H9 (cell line): Measurements from ENCODE around the gene BRCA2. TPM values are rescaled to one million over a fixed set of nuclear protein-coding genes. Genes with fewer than 3 reads are reported as not detected.
"Not testable (repeated sequence)": the region's sequence is repeated elsewhere in the genome, so short reads cannot be mapped to it uniquely, and the experiment has no call there.

Experiments
- DNase-seq: peaks from one replicate; pipeline ENCODE4 v3.0.0-alpha.2; 2017
- H2AFZ ChIP-seq: one replicate; pipeline ENCODE4 v1.6.1; 2013; ENCODE audit warnings: mild to moderate bottlenecking, low read length, control low read depth, moderate library complexity
- H2AK5ac ChIP-seq: 2 replicates; pipeline ENCODE4 v1.6.1; 2013; ENCODE audit warnings: low read length, control low read depth, mixed read lengths; ENCODE audit not compliant: insufficient read length
- H2BK120ac ChIP-seq: one replicate; pipeline ENCODE4 v1.6.1; 2013; ENCODE audit warnings: low read depth, mild to moderate bottlenecking, low read length, control low read depth, inconsistent platforms; ENCODE audit not compliant: poor library complexity, severe bottlenecking
- H2BK12ac ChIP-seq: 2 replicates; pipeline ENCODE4 v1.6.1; 2013; ENCODE audit warnings: low read length, control low read depth, mixed read lengths, low read depth; ENCODE audit not compliant: insufficient read length
- H2BK15ac ChIP-seq: 2 replicates; pipeline ENCODE4 v1.6.1; 2013; ENCODE audit warnings: low read depth, low read length, control low read depth
- H2BK20ac ChIP-seq: one replicate; pipeline ENCODE4 v1.6.1; 2013; ENCODE audit warnings: low read depth, mild to moderate bottlenecking, low read length, control low read depth, inconsistent platforms; ENCODE audit not compliant: poor library complexity, severe bottlenecking
- H2BK5ac ChIP-seq: 2 replicates; pipeline ENCODE4 v1.6.1; 2013; ENCODE audit warnings: low read length, control low read depth, mixed read lengths; ENCODE audit not compliant: insufficient read length
- H3K14ac ChIP-seq: 2 replicates; pipeline ENCODE4 v1.6.1; 2013; ENCODE audit warnings: low read length, control low read depth; ENCODE audit not compliant: insufficient read depth
- H3K18ac ChIP-seq: 2 replicates; pipeline ENCODE4 v1.6.1; 2013; ENCODE audit warnings: low read depth, mild to moderate bottlenecking, mixed read lengths, low read length, control low read depth; ENCODE audit not compliant: insufficient read length
- H3K23ac ChIP-seq: 2 replicates; pipeline ENCODE4 v1.6.1; 2013; ENCODE audit warnings: low read length, control low read depth, mixed read lengths, low read depth; ENCODE audit not compliant: insufficient read length
- H3K23me2 ChIP-seq: 2 replicates; pipeline ENCODE4 v1.6.1; 2013; ENCODE audit warnings: low read depth, mild to moderate bottlenecking, mixed read lengths, low read length, control low read depth; ENCODE audit not compliant: insufficient read length, poor library complexity, severe bottlenecking
- H3K27ac ChIP-seq: 2 replicates; pipeline ENCODE4 v1.5.1; 2013; ENCODE audit warnings: low read length, control low read depth, mixed read lengths, low read depth; ENCODE audit not compliant: insufficient read length
- H3K27me3 ChIP-seq: 2 replicates; pipeline ENCODE4 v1.6.1; 2013; ENCODE audit warnings: low read length, control low read depth, inconsistent platforms; ENCODE audit not compliant: insufficient read depth
- H3K4ac ChIP-seq: 2 replicates; pipeline ENCODE4 v1.6.1; 2013; ENCODE audit warnings: low read depth, mild to moderate bottlenecking, control low read depth, inconsistent platforms, low read length, moderate library complexity
- H3K4me1 ChIP-seq: 2 replicates; pipeline ENCODE4 v1.6.1; 2013; ENCODE audit warnings: low read length, control low read depth, inconsistent platforms; ENCODE audit not compliant: insufficient read depth
- H3K4me2 ChIP-seq: 2 replicates; pipeline ENCODE4 v1.6.1; 2013; ENCODE audit warnings: low read length, control low read depth, mixed read lengths; ENCODE audit not compliant: insufficient read length, insufficient read depth
- H3K56ac ChIP-seq: 2 replicates; pipeline ENCODE4 v1.6.1; 2013; ENCODE audit warnings: low read depth, mild to moderate bottlenecking, mixed read lengths, low read length, control low read depth; ENCODE audit not compliant: insufficient read length
- H3K79me1 ChIP-seq: 2 replicates; pipeline ENCODE4 v1.6.1; 2013; ENCODE audit warnings: low read depth, mild to moderate bottlenecking, moderate library complexity, low read length, control low read depth, inconsistent platforms; ENCODE audit not compliant: insufficient read depth, poor library complexity, severe bottlenecking
- H3K79me2 ChIP-seq: 2 replicates; pipeline ENCODE4 v1.6.1; 2013; ENCODE audit warnings: low read length, control low read depth, inconsistent platforms; ENCODE audit not compliant: insufficient read depth
- H3K9ac ChIP-seq: 2 replicates; pipeline ENCODE4 v1.6.1; 2013; ENCODE audit warnings: low read length, control low read depth, mixed read lengths; ENCODE audit not compliant: insufficient read length; ENCODE audit errors: extremely low read depth
- H3K9me3 ChIP-seq: one replicate; pipeline ENCODE4 v1.6.1; 2013; ENCODE audit warnings: low read depth, low read length, inconsistent platforms; ENCODE audit not compliant: control insufficient read depth
- H3T11ph ChIP-seq: one replicate; pipeline ENCODE4 v1.6.1; 2013; ENCODE audit warnings: mild to moderate bottlenecking, low read length, control low read depth, inconsistent platforms
- H4K20me1 ChIP-seq: one replicate; pipeline ENCODE4 v1.6.1; 2013; ENCODE audit not compliant: control insufficient read depth, insufficient read length, insufficient read depth
- H4K5ac ChIP-seq: 2 replicates; pipeline ENCODE4 v1.6.1; 2013; ENCODE audit warnings: low read depth, mild to moderate bottlenecking, mixed read lengths, low read length, control low read depth; ENCODE audit not compliant: insufficient read length
- H4K8ac ChIP-seq: replicated peaks from 2 replicates; pipeline ENCODE4 v1.6.1; 2013; ENCODE audit warnings: low read length, control low read depth, mixed read lengths, low read depth; ENCODE audit not compliant: insufficient read length
- H4K91ac ChIP-seq: 2 replicates; pipeline ENCODE4 v1.6.1; 2013; ENCODE audit warnings: low read depth, mild to moderate bottlenecking, moderate library complexity, mixed read lengths, low read length, control low read depth; ENCODE audit not compliant: insufficient read length
- H3K27ac Mint-ChIP-seq, 3 experiments: 2 replicates in 2 of 3; 3 replicates in 1 of 3; pipeline ENCODE4 v1.8.0; 2020 to 2021; ENCODE audit warnings: mixed read lengths in 3 of 3, mild to moderate bottlenecking in 1 of 3, moderate library complexity in 1 of 3
- H3K27me3 Mint-ChIP-seq: 2 replicates; pipeline ENCODE4 v1.8.0; 2021; ENCODE audit warnings: low read depth, mild to moderate bottlenecking, moderate library complexity, mixed read lengths
- H3K36me3 Mint-ChIP-seq, 3 experiments: 2 replicates in 2 of 3; 3 replicates in 1 of 3; pipeline ENCODE4 v1.8.0; 2020 to 2021; ENCODE audit warnings: low read depth in 3 of 3, mixed read lengths in 3 of 3; ENCODE audit not compliant: insufficient read depth in 1 of 3
- H3K4me1 Mint-ChIP-seq, 2 experiments: 2 replicates each; pipeline ENCODE4 v1.8.0; 2020; ENCODE audit warnings: mixed read lengths in 2 of 2
- H3K4me3 Mint-ChIP-seq, 2 experiments: 2 replicates in 1 of 2; 3 replicates in 1 of 2; pipeline ENCODE4 v1.8.0; 2020 to 2021; ENCODE audit warnings: mild to moderate bottlenecking in 2 of 2, mixed read lengths in 2 of 2, moderate library complexity in 1 of 2
- H3K9me3 Mint-ChIP-seq, 2 experiments: 2 replicates in 1 of 2; 3 replicates in 1 of 2; pipeline ENCODE4 v1.8.0; 2020; ENCODE audit warnings: mild to moderate bottlenecking in 2 of 2, mixed read lengths in 2 of 2, moderate library complexity in 1 of 2
- CTCF ChIP-seq: fragments of 200-600 bp; sonication (generic); conservative IDR thresholded peaks from 3 replicates; pipeline ENCODE4 v1.8.0; 2021; ENCODE audit warnings: antibody characterized with exemption, mild to moderate bottlenecking
- WGBS: extraction: QIAGEN DNeasy Blood & Tissue Kit; methylation state at CpG from one replicate; pipeline ENCODE4 v1.1.7; 2013; ENCODE audit warnings: missing lambda C conversion rate, low lambda C conversion rate, mixed read lengths; ENCODE audit not compliant: insufficient read length; ENCODE audit errors: extremely low coverage; 5-methylcytosine and 5-hydroxymethylcytosine counted together
- total RNA-seq: library from RNA; stranded (reverse); gene quantifications from 2 replicates; pipeline ENCODE4 v1.2.1, GENCODE V29; 2021

Gene BRCA2
- total RNA-seq, 1 experiment from 2014 or later = 17.0 TPM

GRCh38 chr13:32347651-32348050 lies 32.3 kb downstream of the BRCA2 start:
- Histone ChIP-seq H3K4ac (no peak overlapping the region), H2AK5ac (no peak overlapping the region), H2BK20ac (no peak overlapping the region), H3T11ph (no peak overlapping the region), H3K14ac (no peak overlapping the region), H3K4me1 (no peaks in the 10 kb centered on the region), H4K20me1 (no peaks in the 10 kb centered on the region), H2BK120ac (no peak overlapping the region), H2BK5ac (no peak overlapping the region), H4K5ac (no peak overlapping the region), H3K56ac (no peak overlapping the region), H2BK15ac (no peak overlapping the region), H3K79me1 (no peaks in the 10 kb centered on the region), H3K18ac (no peak overlapping the region), H3K23me2 (no peaks in the 10 kb centered on the region), H3K9ac (no peak overlapping the region), H2BK12ac (no peak overlapping the region), H3K9me3 (no peaks in the 10 kb centered on the region), H3K4me2 (no peak overlapping the region), H2AFZ (no peak overlapping the region), H4K8ac (no peak overlapping the region), H3K27ac (no peak overlapping the region), H3K79me2 (no peaks in the 10 kb centered on the region), H3K27me3 (no peaks in the 10 kb centered on the region), H3K23ac (no peak overlapping the region), H4K91ac (no peak overlapping the region)
- Mint-ChIP-seq H3K9me3 (no peaks in the 10 kb centered on the region; a peak in 1 of 5 replicates), H3K27ac (peak overlapping the region in 1 of 3 experiments; percentile 39; a peak in 2 of 7 replicates), H3K27me3 (no peaks in the 10 kb centered on the region), H3K36me3 (peaks cover 23 to 41% (median 38%) of the 10 kb centered on the region in 3 experiments), H3K4me1 (no peaks in the 10 kb centered on the region), H3K4me3 (no peak overlapping the region)
- WGBS = no CpG with 5 or more reads among the region's 1 CpG
- no peak for TF ChIP-seq CTCF
- DNase-seq = no peak

- not testable (repeated sequence) for H3K4me2 ChIP-seq, H3K4ac ChIP-seq, H3K56ac ChIP-seq, H2BK15ac ChIP-seq, H3K9me3 ChIP-seq, H4K20me1 ChIP-seq, H2AK5ac ChIP-seq, H3K79me2 ChIP-seq, H3K4me1 ChIP-seq, H3K14ac ChIP-seq, H3K4me3 Mint-ChIP-seq, DNase-seq, H3K27me3 Mint-ChIP-seq, H4K5ac ChIP-seq, H2BK5ac ChIP-seq, H3T11ph ChIP-seq, H3K79me1 ChIP-seq, H3K9ac ChIP-seq, H3K27ac ChIP-seq, H2BK12ac ChIP-seq, H3K18ac ChIP-seq, H3K23me2 ChIP-seq, H3K4me1 Mint-ChIP-seq, H3K27me3 ChIP-seq, H3K23ac ChIP-seq, H2BK120ac ChIP-seq, H2BK20ac ChIP-seq, H4K8ac ChIP-seq, H2AFZ ChIP-seq, H4K91ac ChIP-seq, H3K27ac Mint-ChIP-seq, H3K9me3 Mint-ChIP-seq
- H3K36me3 Mint-ChIP-seq = peaks cover 23 to 46% (median 41%) of the 10 kb centered on the region in 3 experiments
- WGBS = no CpG with 5 or more reads among the region's 15 CpGs
These were observed 35.6 kb downstream of the BRCA2 start for GRCh38 chr13:32350839-32351441.
